NCI-H1930 (cell line): ENCODE data around the gene MIEN1.
A peak's percentile ranks its signal among the peaks of the same experiment; 100 is the strongest.
"Not testable (repeated sequence)": the region's sequence is repeated elsewhere in the genome, so short reads cannot be mapped to it uniquely, and the experiment has no call there.

ENCODE experiments used
- DNase-seq, 2 experiments: peaks; one replicate each; lab custom pipeline; 2025; lab: John Stamatoyannopoulos, UW

MIEN1 gene

GRCh38 chr17:39739885-39740356 is 9.6 kb upstream of the MIEN1 start:
- DNase-seq, result no peak

GRCh38 chr17:39738983-39739884 is 8.9 kb upstream of the MIEN1 start:
- DNase-seq, result no peak

DNA sequence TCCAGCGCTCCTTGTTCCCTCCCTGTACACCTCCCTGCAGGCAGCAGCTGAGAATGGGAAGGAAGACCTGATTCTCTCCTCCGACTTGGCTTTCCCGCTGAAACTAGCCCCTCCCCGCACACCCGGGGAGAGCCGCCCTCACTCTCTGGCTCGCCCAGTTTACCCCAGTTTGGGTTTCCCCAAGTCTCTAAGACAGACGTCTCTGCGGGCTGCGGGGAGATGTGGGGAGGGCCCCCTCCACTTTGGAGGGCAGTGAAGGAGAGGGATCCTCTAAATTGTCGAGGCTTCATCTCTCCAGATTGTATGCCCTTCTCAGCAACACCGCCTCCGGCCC is 8.2 kb upstream of the MIEN1 start:
- DNase-seq, result no peak

- DNase-seq, result peak in 1 of 2 experiments; percentile 7
Observed at GRCh38 chr17:39737760-39738567, 7.6 kb upstream of the MIEN1 start, which contains the start of gene GRB7. TSS of gene GRB7 (plus strand) at chr17:39737938. CDS start at chr17:39742302, 4,364 bp downstream.

- no peak for DNase-seq
Observed at GRCh38 chr17:39737206-39737759, 7.0 kb upstream of the MIEN1 start.

DNA sequence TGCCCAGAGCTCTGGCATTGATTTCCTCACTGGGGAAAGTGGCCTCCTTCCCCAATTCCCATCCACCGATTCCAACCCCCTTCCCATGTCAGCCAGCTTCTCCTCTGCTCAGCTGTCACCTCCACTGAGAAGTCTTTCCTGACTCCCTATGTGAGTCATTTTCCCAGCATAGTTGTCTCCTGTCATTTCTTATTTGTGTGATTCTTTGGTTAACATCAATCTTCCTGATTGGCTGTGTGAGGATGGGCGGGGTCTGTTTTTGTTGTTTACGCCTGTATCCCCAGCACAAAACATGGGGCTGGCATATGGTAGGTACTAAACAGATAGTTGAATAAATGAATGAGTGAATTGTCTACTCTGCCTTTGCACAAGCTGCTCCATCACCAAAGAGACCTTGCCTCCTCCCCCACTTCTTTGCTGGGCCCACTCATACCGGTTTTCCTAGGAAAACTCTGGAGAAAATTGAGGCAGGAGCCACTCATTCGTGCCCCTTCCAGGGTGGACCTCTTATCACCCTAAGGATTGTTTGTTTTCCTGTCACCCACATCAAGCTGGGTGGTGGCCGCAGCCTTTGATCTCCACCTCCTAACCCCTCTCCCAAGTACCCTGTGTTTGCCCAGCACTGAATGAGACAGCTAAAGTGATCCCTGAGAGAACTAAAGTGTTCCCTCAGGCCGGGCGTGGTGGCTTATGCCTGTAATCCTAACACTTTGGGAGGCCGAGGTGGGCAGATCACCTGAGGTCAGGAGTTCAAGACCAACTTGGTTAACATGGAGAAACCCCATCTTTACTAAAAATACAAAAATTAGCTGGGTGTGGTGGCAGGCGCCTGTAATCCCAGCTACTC is 6.2 kb upstream of the MIEN1 start:
- DNase-seq, result no peak

GRCh38 chr17:39735882-39736281 is 5.5 kb upstream of the MIEN1 start:
- DNase-seq, result no peak

GRCh38 chr17:39732586-39732985 is 2.3 kb upstream of the MIEN1 start:
- no peak for DNase-seq

- DNase-seq, result no peak
Observed at GRCh38 chr17:39729280-39729851, 966 bp downstream of the MIEN1 start.

GRCh38 chr17:39727556-39727955 is 2.8 kb downstream of the MIEN1 start:
- DNase-seq, result no peak

DNA sequence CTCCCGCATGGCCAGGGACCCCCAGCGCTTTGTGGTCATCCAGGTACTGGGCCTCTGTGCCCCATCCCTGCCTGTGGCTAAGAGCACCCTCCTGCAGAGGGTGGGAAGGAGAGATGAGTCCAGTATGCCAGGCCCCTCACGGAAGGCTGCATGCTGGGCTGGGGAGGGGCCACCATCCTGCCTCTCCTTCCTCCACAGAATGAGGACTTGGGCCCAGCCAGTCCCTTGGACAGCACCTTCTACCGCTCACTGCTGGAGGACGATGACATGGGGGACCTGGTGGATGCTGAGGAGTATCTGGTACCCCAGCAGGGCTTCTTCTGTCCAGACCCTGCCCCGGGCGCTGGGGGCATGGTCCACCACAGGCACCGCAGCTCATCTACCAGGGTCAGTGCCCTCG is 3.7 kb downstream of the MIEN1 start:
- DNase-seq, result no peak

- DNase-seq, result not testable (repeated sequence)
Observed at GRCh38 chr17:39725923-39726322, 4.4 kb downstream of the MIEN1 start.

- no peak for DNase-seq
Observed at GRCh38 chr17:39724731-39725130, 5.6 kb downstream of the MIEN1 start.

DNA sequence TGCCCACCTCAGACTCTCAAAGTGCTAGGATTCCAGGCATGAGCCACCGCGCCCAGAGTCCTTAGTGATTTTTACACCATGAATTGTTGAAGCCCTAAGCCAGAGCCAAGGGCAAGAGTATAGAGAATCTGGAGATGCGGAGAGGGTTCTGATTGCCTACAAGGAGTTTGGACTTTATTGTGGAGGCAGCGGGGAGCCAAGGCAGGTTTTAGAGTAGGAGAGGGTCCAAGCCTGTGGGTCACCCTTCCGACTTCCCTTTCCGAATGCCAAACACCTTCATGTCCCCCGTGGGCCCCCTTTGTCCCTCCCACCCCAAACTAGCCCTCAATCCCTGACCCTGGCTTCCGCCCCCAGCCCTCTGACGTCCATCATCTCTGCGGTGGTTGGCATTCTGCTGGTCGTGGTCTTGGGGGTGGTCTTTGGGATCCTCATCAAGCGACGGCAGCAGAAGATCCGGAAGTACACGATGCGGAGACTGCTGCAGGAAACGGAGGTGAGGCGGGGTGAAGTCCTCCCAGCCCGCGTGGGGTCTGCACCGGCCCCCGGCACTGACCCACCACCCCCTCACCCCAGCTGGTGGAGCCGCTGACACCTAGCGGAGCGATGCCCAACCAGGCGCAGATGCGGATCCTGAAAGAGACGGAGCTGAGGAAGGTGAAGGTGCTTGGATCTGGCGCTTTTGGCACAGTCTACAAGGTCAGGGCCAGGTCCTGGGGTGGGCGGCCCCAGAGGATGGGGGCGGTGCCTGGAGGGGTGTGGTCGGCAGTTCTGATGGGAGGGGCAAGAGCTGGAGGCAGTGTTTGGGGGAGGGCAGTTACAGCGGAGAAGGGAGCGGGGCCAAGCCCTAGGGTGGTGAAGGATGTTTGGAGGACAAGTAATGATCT is 7.1 kb downstream of the MIEN1 start:
- DNase-seq, result no peak

DNA sequence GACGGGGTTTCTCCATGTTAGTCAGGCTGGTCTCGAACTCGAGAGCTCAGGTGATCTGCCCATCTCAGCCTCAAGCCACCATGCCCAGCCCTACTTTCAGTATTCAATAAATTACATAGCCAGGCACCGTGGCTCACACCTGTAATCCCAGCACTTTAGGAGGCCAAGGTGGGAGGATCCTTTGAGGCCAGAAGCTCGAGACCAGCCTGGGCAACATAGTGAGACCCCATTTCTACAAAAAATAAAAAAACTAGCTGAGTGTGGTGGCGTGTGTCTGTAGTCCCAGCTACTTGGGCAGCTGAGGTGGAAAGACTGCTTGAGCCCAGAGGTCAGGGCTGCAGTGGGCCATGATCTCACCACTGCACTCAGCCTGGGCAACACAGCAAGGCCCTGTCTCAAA is 8.2 kb downstream of the MIEN1 start:
- no peak for DNase-seq

GRCh38 chr17:39719563-39720355 is 10.6 kb downstream of the MIEN1 start:
- no peak for DNase-seq

DNA sequence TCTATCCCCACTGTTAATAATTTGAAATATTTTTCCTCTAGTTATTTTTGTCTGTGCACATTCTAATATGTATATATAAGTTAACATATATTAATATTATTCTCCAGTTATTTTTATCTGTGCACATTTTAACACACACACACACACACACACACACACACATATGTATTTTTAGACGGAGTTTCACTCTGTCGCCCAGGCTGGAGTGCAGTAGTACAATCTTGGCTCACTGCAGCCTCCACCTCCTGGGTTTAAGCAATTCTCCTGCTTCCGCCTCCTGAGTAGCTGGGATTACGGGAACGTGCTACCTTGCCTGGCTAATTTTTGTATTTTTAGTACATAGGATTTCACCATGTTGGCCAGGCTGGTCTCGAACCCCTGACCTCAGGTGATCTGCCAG is 12.7 kb downstream of the MIEN1 start:
- no peak for DNase-seq

DNA sequence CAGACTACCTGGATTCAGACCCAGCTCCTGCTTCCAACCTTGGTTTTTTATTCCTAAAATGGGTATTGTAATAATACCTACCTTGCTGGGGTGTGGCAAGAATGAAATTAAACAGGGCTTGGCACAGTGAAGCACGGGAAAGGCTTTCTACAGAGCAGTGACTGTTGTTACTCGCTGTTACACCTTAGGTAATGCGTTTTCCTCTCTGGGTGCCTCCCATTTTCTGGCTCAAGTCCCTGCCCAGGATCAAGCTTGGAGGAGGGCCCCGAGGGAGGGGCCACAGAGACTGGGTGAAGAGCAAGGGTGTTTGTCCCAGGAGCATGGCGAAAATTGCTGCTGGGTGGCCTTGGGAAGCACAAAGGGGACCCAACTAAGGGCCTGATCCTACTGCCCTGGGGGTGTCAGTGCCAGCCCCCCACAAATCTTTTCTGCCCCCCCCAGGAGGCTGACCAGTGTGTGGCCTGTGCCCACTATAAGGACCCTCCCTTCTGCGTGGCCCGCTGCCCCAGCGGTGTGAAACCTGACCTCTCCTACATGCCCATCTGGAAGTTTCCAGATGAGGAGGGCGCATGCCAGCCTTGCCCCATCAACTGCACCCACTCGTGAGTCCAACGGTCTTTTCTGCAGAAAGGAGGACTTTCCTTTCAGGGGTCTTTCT is 13.3 kb downstream of the MIEN1 start:
- no peak for DNase-seq
